Small intestine (tissue), 7 donors: Measurements from ENCODE around the gene KIF5A. TPM values are rescaled to one million over a fixed set of nuclear protein-coding genes. Genes with fewer than 3 reads are reported as not detected.

Source experiments
- DNase-seq, 2 donors: peaks; one replicate each; pipeline versions ENCODE4 v3.0.0 to v3.0.0-alpha.2; 2013
- FAIRE-seq: peaks from 2 replicates; lab custom pipeline; 2012; peaks lifted over from hg19 to GRCh38; lab: Jason Lieb, UNC
- H3K27ac ChIP-seq, 3 donors: one replicate each; pipeline ENCODE4 v1.5.1; 2013; ENCODE audit warnings: low read length in 2 of 3, mild to moderate bottlenecking in 2 of 3, control low read depth in 1 of 3, inconsistent platforms in 1 of 3, low read depth in 1 of 3, moderate library complexity in 1 of 3
- H3K27me3 ChIP-seq, 3 donors: one replicate each; pipeline ENCODE4 v1.6.1; 2013; ENCODE audit warnings: low read length in 3 of 3, inconsistent platforms in 1 of 3; ENCODE audit not compliant: control insufficient read depth in 3 of 3, insufficient read depth in 3 of 3
- H3K36me3 ChIP-seq, 3 donors: one replicate each; pipeline ENCODE4 v1.6.1; 2013; ENCODE audit warnings: low read length in 3 of 3, inconsistent platforms in 1 of 3, low read depth in 1 of 3, mild to moderate bottlenecking in 1 of 3, moderate library complexity in 1 of 3; ENCODE audit not compliant: control insufficient read depth in 3 of 3, insufficient read depth in 2 of 3
- H3K4me1 ChIP-seq, 3 donors: one replicate each; pipeline ENCODE4 v1.6.1; 2013; ENCODE audit warnings: low read length in 2 of 3, inconsistent platforms in 1 of 3, low read depth in 1 of 3, mild to moderate bottlenecking in 1 of 3, moderate library complexity in 1 of 3; ENCODE audit not compliant: control insufficient read depth in 3 of 3, insufficient read depth in 2 of 3
- H3K4me3 ChIP-seq, 3 donors: one replicate each; pipeline ENCODE4 v1.5.1; 2013; ENCODE audit warnings: low read length in 3 of 3, control low read depth in 1 of 3, inconsistent platforms in 1 of 3, low read depth in 1 of 3, mild to moderate bottlenecking in 1 of 3, moderate library complexity in 1 of 3
- H3K9me3 ChIP-seq, 2 donors: one replicate each; pipeline ENCODE4 v1.6.1; 2013; ENCODE audit warnings: low read depth in 1 of 2, low read length in 1 of 2; ENCODE audit not compliant: control insufficient read depth in 2 of 2, insufficient read depth in 1 of 2
- WGBS, 3 donors: extraction: QIAGEN DNeasy Blood & Tissue Kit; methylation state at CpG; one replicate each; pipeline ENCODE4 v1.1.7; 2013; 5-methylcytosine and 5-hydroxymethylcytosine counted together
- polyA plus RNA-seq, 4 donors: library from polyadenylated mRNA; stranded (reverse) in 3 of 4; unstranded in 1 of 4; fragments of 200-250 nt in 3 of 4; fragments of 120-200 nt in 1 of 4; gene quantifications; one replicate each; pipeline versions ENCODE4 v1.2.1 to v1.2.3, GENCODE V29; 2013
- donor health status: healthy with polysubstance abuse.
- donor health status: control.
- donor health status: control.
- donor health status: Bipolar disorder and iron deficiency.
- donor health status: healthy.

KIF5A gene
- polyA plus RNA-seq, 4 donors = 0.27 to 8.4 (median 0.83) TPM; not detected in 1

DNA sequence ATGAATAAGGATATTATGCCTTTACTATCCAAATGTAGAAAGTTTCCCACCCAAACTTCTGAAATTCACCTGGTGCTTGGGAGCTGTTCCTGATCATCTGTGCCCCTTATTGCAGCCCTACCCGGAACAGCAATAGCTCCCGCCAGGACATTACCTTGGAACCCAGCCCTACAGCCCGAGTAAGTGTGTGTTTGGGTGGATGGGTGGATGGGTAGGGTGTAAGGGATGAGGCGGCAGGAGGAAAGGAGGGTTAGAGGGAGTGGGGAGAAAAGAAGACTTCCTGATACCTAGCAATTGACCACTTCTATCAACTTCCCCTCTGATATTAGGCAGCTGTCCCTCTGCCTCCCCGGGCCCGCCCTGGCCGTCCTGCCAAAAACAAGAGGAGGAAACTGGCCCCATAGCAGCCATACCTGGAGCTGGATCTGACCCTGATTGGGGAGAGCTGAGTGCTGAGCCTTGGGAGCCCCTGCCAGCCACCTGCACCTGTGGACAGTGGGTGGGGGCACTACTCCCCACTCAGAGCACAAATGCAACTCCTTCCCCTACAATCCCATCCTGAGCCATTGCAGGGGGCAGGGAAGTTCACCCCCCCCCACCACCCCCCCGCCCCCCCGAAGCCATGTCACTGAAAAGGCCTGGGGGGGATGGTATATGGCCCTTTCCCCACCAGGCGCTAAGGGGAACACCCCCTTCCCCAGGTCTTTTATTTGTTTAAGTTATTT is 20.9 kb upstream of the KIF5A start:
- Histone ChIP-seq H3K27ac (no peak overlapping the region), H3K27me3 (no peaks in the 10 kb centered on the region), H3K9me3 (no peaks in the 10 kb centered on the region), H3K4me1 (peaks cover 2 to 15% (median 4%) of the 10 kb centered on the region in 3 donors), H3K36me3 (peaks cover 36 to 95% (median 46%) of the 10 kb centered on the region in 3 donors), H3K4me3 (no peak overlapping the region)
- FAIRE-seq = no peak
- 75 to 79% (median 79%) methylated on average over 10 of the region's 10 CpGs for WGBS, 3 donors
- DNase-seq = no peak

DNA sequence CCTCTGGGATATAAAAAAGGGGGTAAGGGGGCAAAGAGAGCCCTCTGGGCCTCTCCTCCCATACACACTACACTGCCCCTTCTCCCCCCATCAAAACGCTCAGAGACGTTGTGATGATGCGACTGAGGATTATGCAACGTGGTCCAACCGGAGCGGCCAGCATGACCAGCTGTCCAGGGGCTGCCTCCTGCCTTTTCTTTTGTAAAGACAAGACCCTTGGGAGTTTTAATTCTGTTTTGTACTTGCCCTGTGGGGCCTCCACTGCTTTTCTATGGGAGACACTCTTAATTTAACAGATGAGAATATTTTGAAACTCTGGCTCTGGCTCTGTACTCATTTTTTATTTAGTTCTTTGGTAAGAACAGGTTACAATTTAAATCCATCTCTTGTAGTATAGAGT is 20.0 kb upstream of the KIF5A start:
- H3K36me3 ChIP-seq = peaks cover 39 to 95% (median 50%) of the 10 kb centered on the region in 3 donors
- no peaks in the 10 kb centered on the region for H3K27me3 ChIP-seq
- WGBS, 3 donors = 74 to 83% (median 80%) methylated on average over 6 of the region's 6 CpGs
- no peak overlapping the region for H3K4me3 ChIP-seq
- no peak for FAIRE-seq
- H3K9me3 ChIP-seq = no peaks in the 10 kb centered on the region
- H3K27ac ChIP-seq = no peak overlapping the region
- peaks cover 0 to 7% (median 0%) of the 10 kb centered on the region in 3 donors for H3K4me1 ChIP-seq
- DNase-seq = no peak

DNA sequence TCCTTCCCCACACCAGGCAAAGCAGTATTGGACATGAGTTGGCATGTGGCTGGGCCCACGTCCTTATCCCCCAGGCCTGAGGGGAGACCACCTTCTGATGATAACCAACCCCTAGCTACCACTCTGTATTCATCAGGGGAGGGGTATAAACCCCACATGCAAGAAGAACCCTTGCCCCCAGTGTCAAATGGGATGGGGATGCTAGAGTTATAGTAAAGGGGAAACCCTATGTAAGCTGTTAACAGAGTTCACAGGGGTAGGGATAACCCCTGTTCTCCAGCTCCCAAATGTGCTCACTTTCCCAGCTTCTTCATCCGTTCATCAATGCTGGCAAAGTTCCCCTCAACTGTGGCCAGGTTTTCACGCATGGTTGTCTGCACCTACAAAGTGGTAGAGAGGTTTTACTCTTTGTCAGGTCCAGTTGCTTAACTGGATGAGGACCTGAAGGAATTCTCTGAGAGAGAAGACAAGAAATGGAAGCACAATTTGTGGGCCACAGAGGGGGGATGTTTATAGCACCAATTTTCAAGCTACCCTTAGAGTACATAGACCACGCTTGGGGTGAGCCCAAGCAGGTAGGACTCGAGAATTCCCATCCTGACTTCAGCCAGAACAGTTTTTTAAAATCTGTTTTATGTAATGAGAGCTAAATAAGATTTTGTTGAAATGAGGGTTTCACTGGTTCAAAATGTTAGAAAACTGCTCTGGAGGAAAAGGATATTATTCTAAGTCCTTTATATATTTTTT is 19.3 kb upstream of the KIF5A start:
- FAIRE-seq (no peak), DNase-seq (no peak)
- WGBS, 3 donors = 81 to 92% (median 90%) methylated on average over 5 of the region's 5 CpGs
- H3K4me3 ChIP-seq = no peak overlapping the region
- H3K27ac ChIP-seq = no peak overlapping the region
- H3K4me1 ChIP-seq = no peaks in the 10 kb centered on the region
- no peaks in the 10 kb centered on the region for H3K27me3 ChIP-seq
- H3K9me3 ChIP-seq = no peaks in the 10 kb centered on the region
- peaks cover 39 to 95% (median 53%) of the 10 kb centered on the region in 3 donors for H3K36me3 ChIP-seq

DNA sequence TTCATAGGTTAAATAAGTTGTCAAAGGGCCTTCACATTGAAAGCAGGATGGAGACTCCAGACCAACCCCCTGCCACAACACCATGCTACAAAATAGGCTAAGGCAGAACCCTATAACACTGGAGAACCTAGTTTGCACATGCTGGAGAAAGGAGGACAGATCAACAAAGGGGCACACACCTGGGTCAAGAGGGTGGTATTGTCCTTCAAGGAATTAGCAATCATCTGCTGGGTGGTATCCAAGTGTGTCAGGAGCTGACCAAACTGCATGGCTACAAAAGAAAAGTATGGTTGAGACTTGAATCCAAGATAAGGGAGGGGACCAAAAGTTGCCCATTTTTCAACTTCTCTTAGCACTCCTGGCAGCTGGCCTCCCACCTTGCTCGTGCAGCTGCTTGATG is 18.0 kb upstream of the KIF5A start:
- FAIRE-seq (no peak), DNase-seq (no peak)
- 62 to 93% (median 92%) methylated on average over 1 of the region's 1 CpG for WGBS, 3 donors
- H3K27me3 ChIP-seq = no peaks in the 10 kb centered on the region
- no peak overlapping the region for H3K27ac ChIP-seq
- no peaks in the 10 kb centered on the region for H3K4me1 ChIP-seq
- H3K4me3 ChIP-seq = no peak overlapping the region
- no peaks in the 10 kb centered on the region for H3K9me3 ChIP-seq
- H3K36me3 ChIP-seq = peaks cover 32 to 90% (median 52%) of the 10 kb centered on the region in 3 donors

DNA sequence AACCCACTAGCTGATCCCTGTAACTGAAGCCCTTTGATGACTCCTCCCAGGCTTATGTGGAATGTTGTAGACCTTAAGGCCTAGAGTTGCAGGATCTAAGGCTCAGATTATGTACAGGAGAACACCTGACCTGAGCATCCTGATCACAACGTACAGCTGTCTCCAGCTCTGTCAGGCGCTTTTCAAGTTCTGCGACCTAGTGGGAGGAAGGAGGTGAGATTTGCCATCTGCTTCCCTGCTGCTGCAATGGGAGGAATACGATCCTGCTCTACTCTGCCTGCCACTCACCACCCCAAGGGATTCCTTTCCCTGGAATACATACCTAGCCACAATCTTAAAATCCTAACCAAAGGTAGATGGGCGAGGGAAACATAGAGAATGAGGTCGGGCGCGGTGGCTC is 16.7 kb upstream of the KIF5A start:
- FAIRE-seq = no peak
- DNase-seq = no peak
- no peaks in the 10 kb centered on the region for H3K9me3 ChIP-seq
- H3K36me3 ChIP-seq = peaks cover 31 to 82% (median 42%) of the 10 kb centered on the region in 3 donors
- no peak overlapping the region for H3K27ac ChIP-seq
- H3K4me1 ChIP-seq = no peaks in the 10 kb centered on the region
- no peak overlapping the region for H3K4me3 ChIP-seq
- H3K27me3 ChIP-seq = no peaks in the 10 kb centered on the region
- WGBS, 3 donors = 94 to 96% (median 94%) methylated on average over 8 of the region's 8 CpGs

DNA sequence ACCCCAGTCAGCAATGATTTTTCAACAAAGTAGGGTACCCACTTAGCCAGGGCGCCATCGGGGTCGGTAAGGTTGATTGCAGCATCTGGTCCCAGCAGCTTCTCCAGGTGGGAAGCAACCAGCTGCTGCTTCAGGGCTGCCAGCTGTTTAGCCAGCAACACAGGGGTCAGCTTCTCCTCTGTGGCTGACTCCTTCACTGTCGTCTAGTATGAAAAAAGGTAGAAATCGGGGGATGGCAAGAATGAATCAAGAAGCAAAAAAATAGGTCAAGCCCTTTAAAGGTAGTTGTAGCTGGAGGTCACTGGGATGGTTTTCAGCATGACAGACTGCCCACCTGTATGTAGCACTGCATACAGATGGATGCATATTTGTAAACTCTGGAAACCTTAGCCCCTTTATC is 15.6 kb upstream of the KIF5A start:
- no peak overlapping the region for H3K4me3 ChIP-seq
- H3K4me1 ChIP-seq = no peaks in the 10 kb centered on the region
- no peaks in the 10 kb centered on the region for H3K27me3 ChIP-seq
- H3K9me3 ChIP-seq = no peaks in the 10 kb centered on the region
- DNase-seq = no peak
- FAIRE-seq = no peak
- WGBS, 3 donors = 91 to 98% (median 94%) methylated on average over 5 of the region's 5 CpGs
- peaks cover 26 to 74% (median 37%) of the 10 kb centered on the region in 3 donors for H3K36me3 ChIP-seq
- H3K27ac ChIP-seq = no peak overlapping the region

DNA sequence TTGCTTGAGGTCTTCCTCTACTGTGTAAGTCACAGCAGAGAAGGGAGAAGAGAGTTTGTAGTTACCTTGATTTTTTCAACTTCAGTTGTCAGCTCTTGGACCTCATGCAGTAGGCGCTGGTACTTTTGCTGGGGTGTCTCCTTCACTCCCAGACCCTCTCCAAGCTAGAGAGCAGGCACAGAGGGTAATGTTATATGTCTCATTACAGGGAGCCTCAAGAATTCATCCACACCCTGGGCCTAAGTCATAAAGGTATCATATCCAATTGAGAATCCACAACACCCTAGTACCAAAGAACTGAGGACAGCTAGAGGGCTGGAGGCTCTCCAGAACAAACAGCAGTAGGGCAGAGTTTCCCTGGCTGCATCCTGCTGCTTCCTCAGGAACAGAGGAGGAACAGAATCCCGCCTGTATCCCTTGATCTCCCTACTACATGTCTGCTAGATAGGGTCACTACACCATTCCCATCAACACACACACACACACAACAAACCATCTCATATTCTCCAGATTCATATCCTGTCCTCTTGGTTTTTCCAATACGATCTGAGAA is 14.8 kb upstream of the KIF5A start:
- Histone ChIP-seq H3K27me3 (no peaks in the 10 kb centered on the region), H3K9me3 (no peaks in the 10 kb centered on the region), H3K27ac (no peak overlapping the region), H3K36me3 (peaks cover 21 to 72% (median 34%) of the 10 kb centered on the region in 3 donors), H3K4me3 (no peak overlapping the region), H3K4me1 (no peaks in the 10 kb centered on the region)
- DNase-seq (no peak), FAIRE-seq (no peak)
- WGBS, 3 donors = 91 to 98% (median 96%) methylated on average over 3 of the region's 3 CpGs

DNA sequence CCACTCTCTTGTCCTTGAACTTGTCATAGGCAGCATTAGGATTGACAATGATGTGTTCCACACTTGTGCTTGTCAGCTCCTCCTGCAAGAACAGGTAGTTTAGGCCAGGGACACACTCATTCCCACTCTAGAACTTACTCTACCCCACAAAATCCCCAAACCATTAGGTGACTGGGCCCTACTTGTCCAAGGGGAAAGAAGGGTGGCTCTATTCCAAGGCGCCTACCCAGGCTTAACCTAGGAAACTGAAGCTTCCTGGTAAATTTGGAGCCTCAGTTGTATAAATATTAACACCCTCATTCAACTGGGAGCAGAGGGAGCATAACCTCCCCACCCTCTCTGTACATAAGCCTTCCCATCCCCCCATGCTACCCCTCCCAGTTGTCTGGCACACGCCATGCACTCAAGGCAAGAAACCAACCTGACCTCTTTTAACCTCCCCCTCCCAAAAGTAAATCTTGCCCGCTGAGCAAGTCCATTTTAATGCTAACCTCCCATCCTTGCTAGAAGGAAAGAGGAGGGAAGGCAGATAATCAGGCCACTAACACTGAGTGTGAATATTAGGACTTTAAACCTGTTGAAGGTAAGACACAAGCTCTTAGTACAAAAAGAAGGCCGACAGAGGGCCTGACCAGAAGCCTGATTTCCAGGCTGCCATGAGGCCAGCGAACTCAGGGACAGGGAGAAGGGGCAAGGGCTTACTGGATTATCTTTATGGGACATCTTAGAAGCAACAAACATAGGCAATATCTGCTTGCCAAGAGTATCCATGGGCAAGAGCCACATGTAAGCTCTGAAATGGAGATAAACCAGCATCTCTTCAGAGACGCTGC is 13.9 kb upstream of the KIF5A start:
- Histone ChIP-seq H3K4me3 (no peak overlapping the region), H3K27ac (no peak overlapping the region), H3K36me3 (peaks cover 17 to 66% (median 31%) of the 10 kb centered on the region in 3 donors), H3K27me3 (no peaks in the 10 kb centered on the region), H3K9me3 (no peaks in the 10 kb centered on the region), H3K4me1 (no peaks in the 10 kb centered on the region)
- FAIRE-seq (no peak), DNase-seq (peak in 1 of 2 donors; percentile 31)
- 78 to 82% (median 82%) methylated on average over 6 of the region's 6 CpGs for WGBS, 3 donors
